Prostate gland (tissue), 2 donors: ENCODE results near the gene LUC7L3. TPM values are rescaled to one million over a fixed set of nuclear protein-coding genes. Genes with fewer than 3 reads are reported as not detected.

Experiments used
- DNase-seq: peaks from one replicate; pipeline ENCODE4 v3.0.0-alpha.2; 2019; ENCODE audit warnings: low spot score
- H3K27ac ChIP-seq, 2 donors: fragments of 200-600 bp; sonication (generic); 2 replicates each; pipeline ENCODE4 v1.5.1; 2017 to 2019
- H3K27me3 ChIP-seq: fragments of 200-600 bp; sonication (generic); replicated peaks from 2 replicates; pipeline ENCODE4 v1.5.1; 2019; ENCODE audit not compliant: insufficient read depth
- H3K36me3 ChIP-seq, 2 donors: fragments of 200-600 bp; sonication (generic); 1 replicate in 1 of 2; 2 replicates in 1 of 2; pipeline versions ENCODE4 v1.5.1 to v1.8.1; 2017 to 2019
- H3K4me1 ChIP-seq: fragments of 200-600 bp; sonication (generic); replicated peaks from 2 replicates; pipeline ENCODE4 v1.5.1; 2019
- H3K4me3 ChIP-seq, 2 donors: fragments of 200-600 bp; sonication (generic); 2 replicates each; pipeline ENCODE4 v1.5.1; 2017 to 2019
- H3K9me3 ChIP-seq: fragments of 200-600 bp; sonication (generic); 2 replicates; pipeline ENCODE4 v1.5.1; 2017
- POLR2A ChIP-seq: fragments of 450-650 bp; IDR thresholded peaks from one replicate; pipeline ENCODE4 v1.6.1; 2016; ENCODE audit warnings: antibody characterized with exemption, mild to moderate bottlenecking
- POLR2AphosphoS5 ChIP-seq: sonication (generic); formaldehyde crosslinking; IDR thresholded peaks from one replicate; pipeline ENCODE4 v1.6.1; 2017; ENCODE audit warnings: antibody characterized with exemption
- WGBS: methylation state at CpG from one replicate; pipeline ENCODE4 v1.1.5; 2018; 5-methylcytosine and 5-hydroxymethylcytosine counted together
- intact Hi-C: fragments of 100-400 bp; cut with DNase I; formaldehyde crosslinking; loops from one replicate; pipeline ENCODE4 v1.14.2; 2022
- total RNA-seq, 2 donors: library from RNA; depleted of rRNA; stranded (reverse); fragments of >200 nt; gene quantifications; one replicate each; pipeline ENCODE4 v1.1.0, GENCODE V29; 2016
- TF ChIP-seq, protein P1 (sequence below), 4 experiments: fragments of 200-600 bp in 2 of 4; fragments of 450-650 bp in 2 of 4; sonication (generic) in 2 of 4; IDR thresholded peaks; 1 replicate in 3 of 4; 2 replicates in 1 of 4; pipeline ENCODE4 v1.5.1; 2016 to 2019; ENCODE audit warnings: antibody characterized with exemption in 4 of 4, mild to moderate bottlenecking in 2 of 4, moderate library complexity in 2 of 4

The LUC7L3 gene
- total RNA-seq, 2 donors from 2014 or later: 45.4 to 234 TPM

DNA sequence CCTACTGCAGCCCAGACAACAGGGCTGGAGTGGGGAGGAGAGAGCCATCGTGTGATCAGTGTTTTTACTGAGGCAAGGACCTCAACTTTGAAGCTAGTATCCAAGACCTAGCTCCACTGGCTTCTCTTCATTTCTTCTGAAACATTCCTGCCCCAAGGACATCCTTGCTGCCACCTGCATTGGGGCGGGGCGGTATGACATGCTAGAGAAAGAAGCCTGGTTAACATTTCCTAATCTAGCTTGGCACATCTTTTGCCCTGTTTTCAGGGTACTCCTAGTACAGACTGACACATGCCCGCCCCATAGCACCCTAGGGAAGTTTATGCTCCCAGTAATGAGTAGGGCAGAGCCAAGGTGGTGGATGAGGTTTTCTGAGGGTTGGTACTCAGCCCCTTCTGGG lies 65.7 kb downstream of the LUC7L3 start:
- WGBS: 54% methylated on average over 4 of the region's 4 CpGs
- Histone ChIP-seq H3K36me3 (no peaks in the 10 kb centered on the region), H3K9me3 (no peaks in the 10 kb centered on the region), H3K4me3 (no peak overlapping the region), H3K4me1 (no peaks in the 10 kb centered on the region), H3K27me3 (no peaks in the 10 kb centered on the region), H3K27ac (peak overlapping the region in 1 of 2 donors; percentile 68)
- no peak for DNase-seq
- intact Hi-C loops: loop anchor here (10.0 kb wide), 2 partner anchors 170 to 240 kb away; partner anchors contain the start of gene SPATA20
- TF ChIP-seq, protein P1, sequence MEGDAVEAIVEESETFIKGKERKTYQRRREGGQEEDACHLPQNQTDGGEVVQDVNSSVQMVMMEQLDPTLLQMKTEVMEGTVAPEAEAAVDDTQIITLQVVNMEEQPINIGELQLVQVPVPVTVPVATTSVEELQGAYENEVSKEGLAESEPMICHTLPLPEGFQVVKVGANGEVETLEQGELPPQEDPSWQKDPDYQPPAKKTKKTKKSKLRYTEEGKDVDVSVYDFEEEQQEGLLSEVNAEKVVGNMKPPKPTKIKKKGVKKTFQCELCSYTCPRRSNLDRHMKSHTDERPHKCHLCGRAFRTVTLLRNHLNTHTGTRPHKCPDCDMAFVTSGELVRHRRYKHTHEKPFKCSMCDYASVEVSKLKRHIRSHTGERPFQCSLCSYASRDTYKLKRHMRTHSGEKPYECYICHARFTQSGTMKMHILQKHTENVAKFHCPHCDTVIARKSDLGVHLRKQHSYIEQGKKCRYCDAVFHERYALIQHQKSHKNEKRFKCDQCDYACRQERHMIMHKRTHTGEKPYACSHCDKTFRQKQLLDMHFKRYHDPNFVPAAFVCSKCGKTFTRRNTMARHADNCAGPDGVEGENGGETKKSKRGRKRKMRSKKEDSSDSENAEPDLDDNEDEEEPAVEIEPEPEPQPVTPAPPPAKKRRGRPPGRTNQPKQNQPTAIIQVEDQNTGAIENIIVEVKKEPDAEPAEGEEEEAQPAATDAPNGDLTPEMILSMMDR (IDR thresholded peaks at IDR 0.05): no peak
- TF ChIP-seq POLR2A: no peak

- Histone ChIP-seq H3K36me3 (no peaks in the 10 kb centered on the region), H3K4me3 (no peak overlapping the region), H3K27ac (peak overlapping the region; percentile 50 to 68), H3K4me1 (no peaks in the 10 kb centered on the region), H3K27me3 (no peaks in the 10 kb centered on the region), H3K9me3 (no peaks in the 10 kb centered on the region)
- intact Hi-C loops: loop anchor here (10.0 kb wide), 2 partner anchors 169 to 241 kb away; partner anchors contain the start of gene SPATA20
- no peak for TF ChIP-seq POLR2A
- TF ChIP-seq, protein P1 (IDR thresholded peaks at IDR 0.05): no peak
- TF ChIP-seq POLR2AphosphoS5: peak; percentile 68
- peak; percentile 46 for DNase-seq
- WGBS: 28% methylated on average over 9 of the region's 9 CpGs
Observed at GRCh38 chr17:50785946-50786570, 66.7 kb downstream of the LUC7L3 start.

DNA sequence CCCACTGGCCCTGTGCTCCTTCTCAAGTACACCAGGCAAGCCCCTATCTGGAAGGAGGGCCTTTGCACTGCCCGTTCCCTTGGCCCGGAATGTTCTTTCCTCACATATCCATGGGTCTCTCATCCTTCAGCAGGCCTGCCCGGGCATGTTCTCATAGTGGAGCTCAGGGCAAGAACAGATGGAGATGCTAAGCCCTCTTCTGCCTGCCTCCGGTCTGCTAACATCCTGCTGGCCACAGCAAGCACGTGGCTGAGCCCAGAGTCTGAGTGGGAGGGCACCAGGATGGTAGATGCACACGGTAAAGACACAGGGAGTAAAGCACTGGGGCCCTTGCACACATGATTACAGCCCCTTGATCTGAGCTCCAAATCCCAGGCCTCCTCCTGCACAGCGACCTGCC lies 67.7 kb downstream of the LUC7L3 start:
- intact Hi-C loops: loop anchor here (10.0 kb wide), 2 partner anchors 168 to 242 kb away; partner anchors contain the start of gene SPATA20
- no peak for TF ChIP-seq POLR2AphosphoS5
- TF ChIP-seq, protein P1 (IDR thresholded peaks at IDR 0.05): no peak
- TF ChIP-seq POLR2A: no peak

GRCh38 chr17:50790618-50791017 lies 71.2 kb downstream of the LUC7L3 start:
- H3K9me3 ChIP-seq: no peaks in the 10 kb centered on the region
- H3K4me3 ChIP-seq: no peak overlapping the region
- WGBS: 75% methylated on average over 6 of the region's 6 CpGs
- no peak for DNase-seq
- no peak overlapping the region for H3K27ac ChIP-seq
- intact Hi-C loops: no loop called here
- H3K36me3 ChIP-seq: no peaks in the 10 kb centered on the region
- H3K4me1 ChIP-seq: no peaks in the 10 kb centered on the region
- TF ChIP-seq, protein P1 (IDR thresholded peaks at IDR 0.05): no peak
- TF ChIP-seq POLR2A: no peak
- no peak for TF ChIP-seq POLR2AphosphoS5
- H3K27me3 ChIP-seq: no peaks in the 10 kb centered on the region

More for the DNA sequence above, 67.7 kb downstream of the LUC7L3 start:
- DNase-seq: peak; percentile 27
- H3K4me3 ChIP-seq: no peak overlapping the region
- no peak overlapping the region for H3K27ac ChIP-seq
- H3K9me3 ChIP-seq: no peaks in the 10 kb centered on the region
- 56% methylated on average over 7 of the region's 7 CpGs for WGBS
- no peaks in the 10 kb centered on the region for H3K27me3 ChIP-seq
- no peaks in the 10 kb centered on the region for H3K36me3 ChIP-seq
- H3K4me1 ChIP-seq: no peaks in the 10 kb centered on the region

GRCh38 chr17:50792132-50792531 lies 72.7 kb downstream of the LUC7L3 start:
- WGBS: 79% methylated on average over 7 of the region's 7 CpGs
- no peaks in the 10 kb centered on the region for H3K4me1 ChIP-seq
- DNase-seq: no peak
- H3K4me3 ChIP-seq: no peak overlapping the region
- no peaks in the 10 kb centered on the region for H3K27me3 ChIP-seq
- H3K36me3 ChIP-seq: no peaks in the 10 kb centered on the region
- H3K27ac ChIP-seq: no peak overlapping the region
- H3K9me3 ChIP-seq: no peaks in the 10 kb centered on the region
- intact Hi-C loops: no loop called here
- TF ChIP-seq POLR2AphosphoS5 (no peak), POLR2A (no peak)
- TF ChIP-seq, protein P1 (IDR thresholded peaks at IDR 0.05): no peak
